Vagina (tissue), 2 donors: ENCODE data around the gene COL5A2. TPM values are rescaled to one million over a fixed set of nuclear protein-coding genes. Genes with fewer than 3 reads are reported as not detected.

ENCODE experiments used
- DNase-seq, 2 donors: peaks; one replicate each; pipeline ENCODE4 v3.0.0-alpha.2; 2017; ENCODE audit errors: extremely low spot score in 2 of 2
- H3K27ac ChIP-seq: fragments of 200-600 bp; sonication (generic); one replicate; pipeline ENCODE4 v1.5.1; 2019
- H3K27me3 ChIP-seq: fragments of 200-600 bp; sonication (generic); one replicate; pipeline ENCODE4 v1.5.1; 2019
- H3K36me3 ChIP-seq, 2 donors: fragments of 200-600 bp; sonication (generic); one replicate each; pipeline ENCODE4 v1.5.1; 2017 to 2019
- H3K4me1 ChIP-seq: fragments of 200-600 bp; sonication (generic); one replicate; pipeline ENCODE4 v1.5.1; 2019
- H3K4me3 ChIP-seq, 2 donors: fragments of 200-600 bp; sonication (generic); 1 replicate in 1 of 2; 2 replicates in 1 of 2; pipeline ENCODE4 v1.5.1; 2016 to 2019
- H3K9me3 ChIP-seq: fragments of 200-600 bp; sonication (generic); one replicate; pipeline ENCODE4 v1.5.1; 2019
- CTCF ChIP-seq, 3 experiments: fragments of 450-650 bp in 2 of 3; fragments of 200-600 bp in 1 of 3; sonication (generic) in 1 of 3; IDR thresholded peaks; one replicate each; pipeline ENCODE4 v1.5.1; 2017 to 2019; ENCODE audit warnings: antibody characterized with exemption in 3 of 3, mild to moderate bottlenecking in 2 of 3, moderate library complexity in 2 of 3
- POLR2A ChIP-seq, 2 donors: fragments of 450-650 bp; IDR thresholded peaks; one replicate each; pipeline ENCODE4 v1.6.1; 2017; ENCODE audit warnings: antibody characterized with exemption in 2 of 2, mild to moderate bottlenecking in 2 of 2, moderate library complexity in 2 of 2
- POLR2AphosphoS5 ChIP-seq, 2 donors: sonication (generic); formaldehyde crosslinking; IDR thresholded peaks; one replicate each; pipeline ENCODE4 v1.9.0; 2017; ENCODE audit warnings: antibody characterized with exemption in 2 of 2, mild to moderate bottlenecking in 2 of 2, low read depth in 1 of 2; ENCODE audit not compliant: insufficient read depth in 1 of 2
- intact Hi-C: fragments of 100-400 bp; cut with DNase I; formaldehyde crosslinking; loops from one replicate; pipeline ENCODE4 v1.15.1; 2023
- total RNA-seq: library from RNA; depleted of rRNA; stranded (reverse); fragments of >200 nt; gene quantifications from one replicate; pipeline ENCODE4 v1.2.3, GENCODE V29; 2016

Gene COL5A2
- total RNA-seq, 1 donor from 2014 or later: 33.1 TPM

DNA sequence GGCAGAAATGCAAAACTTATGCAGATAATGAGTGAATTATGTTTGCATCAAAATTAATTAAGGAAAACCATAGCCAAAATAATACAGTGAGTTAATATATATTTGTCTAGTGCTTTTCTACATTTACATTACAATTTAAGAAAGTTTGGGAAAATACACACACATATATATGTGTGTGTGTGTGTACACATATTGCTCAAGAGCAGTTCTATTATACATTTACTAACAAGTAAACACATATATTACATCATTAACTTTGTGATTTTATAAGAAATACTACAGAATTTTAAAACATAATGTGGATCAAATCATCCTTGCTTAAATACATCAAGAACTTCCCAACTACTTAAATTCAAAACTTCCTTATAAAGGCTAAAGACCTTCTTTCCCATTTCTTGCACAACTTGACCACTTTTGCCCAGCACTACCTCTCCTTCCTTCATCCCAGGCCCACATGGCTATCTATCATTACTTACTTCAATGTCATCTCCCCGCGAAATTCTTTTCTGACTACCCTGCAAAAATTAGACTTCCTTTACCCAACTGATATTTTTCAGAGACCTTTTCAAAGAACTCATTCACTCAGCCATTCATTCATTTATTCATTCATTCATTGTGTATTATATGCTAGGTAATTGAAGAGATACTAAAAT, 68.4 kb downstream of the COL5A2 start:
- intact Hi-C loops: no loop called here
- no peaks in the 10 kb centered on the region for H3K36me3 ChIP-seq
- peaks cover 15% of the 10 kb centered on the region for H3K4me1 ChIP-seq
- H3K27me3 ChIP-seq: no peaks in the 10 kb centered on the region
- H3K4me3 ChIP-seq: no peak overlapping the region
- DNase-seq: no peak
- no peaks in the 10 kb centered on the region for H3K9me3 ChIP-seq
- H3K27ac ChIP-seq: no peak overlapping the region
- TF ChIP-seq POLR2AphosphoS5 (IDR thresholded peaks at IDR 0.05; ENCODE audit: insufficient read depth in 1 of 2, low read depth in 1 of 2): no peak
- no peak for TF ChIP-seq POLR2A (IDR thresholded peaks at IDR 0.05)
- TF ChIP-seq CTCF (IDR thresholded peaks at IDR 0.05): no peak

DNA sequence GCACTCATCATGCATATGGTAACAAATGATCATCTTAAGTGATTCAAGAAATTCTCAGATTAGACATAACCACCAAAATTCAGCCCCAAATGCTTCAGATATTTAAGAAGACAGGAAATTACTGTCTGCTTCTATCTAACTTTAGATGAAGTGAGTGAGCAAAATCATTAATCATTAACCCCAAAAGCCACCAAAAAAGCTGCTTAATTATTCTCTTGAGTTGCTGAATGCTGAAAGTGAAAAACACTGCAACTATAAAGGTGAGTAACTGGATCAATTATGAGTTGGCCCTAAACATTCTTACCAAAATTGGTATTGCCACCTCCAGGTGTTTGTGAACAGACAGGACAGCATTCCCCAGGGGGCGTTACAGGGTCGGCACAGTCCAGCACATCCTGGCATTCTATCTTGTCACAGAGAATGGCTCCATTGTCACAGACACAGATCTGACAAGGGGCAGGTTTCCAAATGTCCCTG, 69.6 kb downstream of the COL5A2 start:
- Histone ChIP-seq H3K27me3 (no peaks in the 10 kb centered on the region), H3K4me3 (no peak overlapping the region), H3K9me3 (no peaks in the 10 kb centered on the region), H3K27ac (no peak overlapping the region), H3K4me1 (peaks cover 11% of the 10 kb centered on the region), H3K36me3 (no peaks in the 10 kb centered on the region)
- TF ChIP-seq POLR2AphosphoS5 (IDR thresholded peaks at IDR 0.05; ENCODE audit: insufficient read depth in 1 of 2, low read depth in 1 of 2) (no peak), CTCF (IDR thresholded peaks at IDR 0.05) (no peak), POLR2A (IDR thresholded peaks at IDR 0.05) (no peak)
- intact Hi-C loops: no loop called here
- DNase-seq: no peak

GRCh38 chr2:189104934-189105333, 74.6 kb downstream of the COL5A2 start:
- H3K4me3 ChIP-seq: no peak overlapping the region
- TF ChIP-seq CTCF (IDR thresholded peaks at IDR 0.05) (no peak), POLR2AphosphoS5 (IDR thresholded peaks at IDR 0.05; ENCODE audit: insufficient read depth in 1 of 2, low read depth in 1 of 2) (no peak), POLR2A (IDR thresholded peaks at IDR 0.05) (no peak)
- H3K4me1 ChIP-seq: peaks cover 12% of the 10 kb centered on the region
- intact Hi-C loops: no loop called here
- DNase-seq: no peak
- H3K27me3 ChIP-seq: no peaks in the 10 kb centered on the region
- H3K9me3 ChIP-seq: no peaks in the 10 kb centered on the region
- peak overlapping the region; percentile 33 for H3K27ac ChIP-seq
- no peaks in the 10 kb centered on the region for H3K36me3 ChIP-seq

DNA sequence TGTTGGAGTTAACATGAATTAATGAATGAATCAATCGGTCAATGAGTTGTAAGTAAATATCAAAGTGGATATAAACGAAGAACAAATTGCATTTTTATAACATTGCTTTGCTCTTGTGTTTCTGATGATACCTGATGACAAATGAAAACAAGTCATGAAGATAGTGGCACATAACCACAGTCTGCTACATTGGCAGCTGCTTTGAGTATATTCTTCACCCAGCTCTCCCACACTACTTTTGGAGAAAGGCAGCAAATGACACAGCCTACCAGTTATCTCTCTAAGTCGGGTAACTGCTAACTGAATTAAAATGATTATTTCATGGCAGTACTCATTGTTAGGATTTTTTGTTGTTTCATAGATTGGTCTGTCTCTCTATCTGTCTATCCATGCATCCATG, 76.8 kb downstream of the COL5A2 start:
- Histone ChIP-seq H3K4me1 (peaks cover 12% of the 10 kb centered on the region), H3K36me3 (no peaks in the 10 kb centered on the region), H3K4me3 (no peak overlapping the region), H3K27ac (no peak overlapping the region), H3K9me3 (no peaks in the 10 kb centered on the region), H3K27me3 (no peaks in the 10 kb centered on the region)
- no peak for TF ChIP-seq POLR2AphosphoS5 (IDR thresholded peaks at IDR 0.05; ENCODE audit: insufficient read depth in 1 of 2, low read depth in 1 of 2)
- no peak for TF ChIP-seq CTCF (IDR thresholded peaks at IDR 0.05)
- TF ChIP-seq POLR2A (IDR thresholded peaks at IDR 0.05): no peak
- DNase-seq: no peak
- intact Hi-C loops: no loop called here

GRCh38 chr2:189097934-189098333, 81.6 kb downstream of the COL5A2 start:
- DNase-seq: no peak
- no peak for TF ChIP-seq POLR2A (IDR thresholded peaks at IDR 0.05)
- no peak for TF ChIP-seq POLR2AphosphoS5 (IDR thresholded peaks at IDR 0.05; ENCODE audit: insufficient read depth in 1 of 2, low read depth in 1 of 2)
- TF ChIP-seq CTCF (IDR thresholded peaks at IDR 0.05): no peak
- no peaks in the 10 kb centered on the region for H3K27me3 ChIP-seq
- H3K4me1 ChIP-seq: no peaks in the 10 kb centered on the region
- H3K9me3 ChIP-seq: no peaks in the 10 kb centered on the region
- peak overlapping the region; percentile 46 for H3K27ac ChIP-seq
- no peaks in the 10 kb centered on the region for H3K36me3 ChIP-seq
- H3K4me3 ChIP-seq: no peak overlapping the region
- intact Hi-C loops: loop anchor here (10.0 kb wide), 1 partner anchor 187 kb away; no protein-coding TSS in a partner anchor
